GM06990 (cell line): Measurements from ENCODE around the gene CACNA1C.

Experiments
- DNase-seq: peaks from one replicate; pipeline ENCODE4 v3.0.0-alpha.2; 2011; ENCODE audit not compliant: insufficient read length; ENCODE audit errors: extremely low read depth
- H3K27me3 ChIP-seq: replicated peaks from 2 replicates; pipeline ENCODE4 v1.6.0; 2011; ENCODE audit warnings: low read length; ENCODE audit not compliant: control insufficient read depth, insufficient read depth
- H3K36me3 ChIP-seq: 2 replicates; pipeline ENCODE4 v1.5.1; 2011; ENCODE audit warnings: low read length; ENCODE audit not compliant: control insufficient read depth, insufficient read depth
- H3K4me3 ChIP-seq: replicated peaks from 2 replicates; pipeline ENCODE4 v1.5.1; 2011; ENCODE audit warnings: low read depth, mild to moderate bottlenecking, control low read depth, low read length
- CTCF ChIP-seq: IDR thresholded peaks from 2 replicates; pipeline ENCODE4 v1.5.1; 2011; ENCODE audit warnings: low read length, control low read depth, mild to moderate bottlenecking, inconsistent platforms; ENCODE audit not compliant: insufficient read depth, poor library complexity, severe bottlenecking

CACNA1C gene

GRCh38 chr12:2583642-2584401, 531.0 kb downstream of the CACNA1C start:
- TF ChIP-seq CTCF: no peak
- no peak overlapping the region for H3K4me3 ChIP-seq
- no peaks in the 10 kb centered on the region for H3K36me3 ChIP-seq
- H3K27me3 ChIP-seq: peaks cover 1% of the 10 kb centered on the region; the same call in 1 of the 2 replicates
- no peak for DNase-seq

- peaks cover 1% of the 10 kb centered on the region for H3K27me3 ChIP-seq
- no peak for DNase-seq
- H3K4me3 ChIP-seq: no peak overlapping the region
- H3K36me3 ChIP-seq: no peaks in the 10 kb centered on the region
- TF ChIP-seq CTCF: no peak
Measured at GRCh38 chr12:2586156-2587038, 533.6 kb downstream of the CACNA1C start.

GRCh38 chr12:2588345-2588744, 535.6 kb downstream of the CACNA1C start:
- no peak for TF ChIP-seq CTCF
- H3K27me3 ChIP-seq: peaks cover 3% of the 10 kb centered on the region
- H3K4me3 ChIP-seq: no peak overlapping the region

GRCh38 chr12:2589381-2589780, 536.6 kb downstream of the CACNA1C start:
- Histone ChIP-seq H3K27me3 (peaks cover 3% of the 10 kb centered on the region), H3K4me3 (no peak overlapping the region), H3K36me3 (no peaks in the 10 kb centered on the region)
- no peak for TF ChIP-seq CTCF
- DNase-seq: no peak

More at GRCh38 chr12:2588345-2588744, 535.6 kb downstream of the CACNA1C start:
- no peaks in the 10 kb centered on the region for H3K36me3 ChIP-seq
- DNase-seq: no peak

GRCh38 chr12:2593045-2593444, 540.3 kb downstream of the CACNA1C start:
- H3K4me3 ChIP-seq: no peak overlapping the region
- no peaks in the 10 kb centered on the region for H3K36me3 ChIP-seq
- peaks cover 2% of the 10 kb centered on the region for H3K27me3 ChIP-seq
- no peak for DNase-seq
- no peak for TF ChIP-seq CTCF
